SK-N-MC (cell line): Measurements from ENCODE around the gene AAK1.

Experiments used
- DNase-seq: peaks from one replicate; pipeline ENCODE4 v3.0.0-alpha.2; 2011; ENCODE audit warnings: low read depth, low spot score
- H3K27ac ChIP-seq: fragments of 200-600 bp; sonication (generic); 2 replicates; pipeline ENCODE4 v1.5.1; 2016; ENCODE audit warnings: mixed run types
- H3K36me3 ChIP-seq: fragments of 200-600 bp; sonication (generic); 2 replicates; pipeline ENCODE4 v1.6.1; 2017; ENCODE audit warnings: antibody characterized with exemption, low read length, mixed read lengths; ENCODE audit not compliant: insufficient read depth
- H3K4me3 ChIP-seq: fragments of 200-600 bp; sonication (generic); 2 replicates; pipeline ENCODE4 v1.5.1; 2016
- H3K9ac ChIP-seq: fragments of 200-600 bp; sonication (generic); 2 replicates; pipeline ENCODE4 v1.8.0; 2017; ENCODE audit warnings: mixed run types, mixed read lengths; ENCODE audit not compliant: insufficient read length
- H3K9me3 ChIP-seq: fragments of 200-600 bp; sonication (generic); 2 replicates; pipeline ENCODE4 v1.6.1; 2017; ENCODE audit warnings: low read depth, mild to moderate bottlenecking, antibody characterized with exemption, low read length, moderate library complexity, mixed read lengths
- EZH2 ChIP-seq: fragments of 200-600 bp; sonication (generic); IDR thresholded peaks from one replicate; pipeline ENCODE4 v1.6.1; 2017; ENCODE audit warnings: antibody characterized with exemption
- FOXP2 ChIP-seq: optimal IDR thresholded peaks from 2 replicates; pipeline ENCODE3; 2011; ENCODE audit warnings: mild to moderate bottlenecking, moderate library complexity; ENCODE audit not compliant: insufficient read depth; ENCODE audit errors: extremely low read length, control extremely low read depth
- POLR2AphosphoS5 ChIP-seq: IDR thresholded peaks from 2 replicates; pipeline ENCODE4 v1.6.1; 2012; ENCODE audit warnings: mild to moderate bottlenecking, low read depth, low read length, borderline replicate concordance

AAK1 gene

GRCh38 chr2:69643602-69644505, at the start of gene AAK1:
Gene AAK1 (minus strand): TSS chr2:69643739. CDS start chr2:69643040, 699 bp downstream.
- no peaks in the 10 kb centered on the region for H3K9me3 ChIP-seq
- H3K4me3 ChIP-seq: peak within 1 kb of the TSS; percentile 89
- peak within 1 kb of the TSS; percentile 96 for H3K27ac ChIP-seq
- peak; percentile 52 for DNase-seq
- H3K36me3 ChIP-seq: no peaks in the 10 kb centered on the region
- TF ChIP-seq EZH2 (no peak), POLR2AphosphoS5 (peak; percentile 75)
- peak within 1 kb of the TSS; percentile 83 for H3K9ac ChIP-seq

GRCh38 chr2:69692424-69692823, 48.9 kb upstream of the AAK1 start:
- Histone ChIP-seq H3K36me3 (no peaks in the 10 kb centered on the region), H3K9me3 (no peaks in the 10 kb centered on the region), H3K27ac (no peak overlapping the region), H3K4me3 (no peak overlapping the region), H3K9ac (no peak overlapping the region)
- TF ChIP-seq EZH2 (no peak), POLR2AphosphoS5 (no peak), FOXP2 (no peak)
- no peak for DNase-seq

- DNase-seq: no peak
- H3K36me3 ChIP-seq: no peaks in the 10 kb centered on the region
- H3K27ac ChIP-seq: no peak overlapping the region
- TF ChIP-seq POLR2AphosphoS5 (no peak), EZH2 (no peak), FOXP2 (no peak)
- no peak overlapping the region for H3K4me3 ChIP-seq
- H3K9ac ChIP-seq: no peak overlapping the region
- no peaks in the 10 kb centered on the region for H3K9me3 ChIP-seq
These were observed 46.4 kb upstream of the AAK1 start for GRCh38 chr2:69689969-69690368.

- H3K4me3 ChIP-seq: no peak overlapping the region
- no peak overlapping the region for H3K9ac ChIP-seq
- no peak for TF ChIP-seq FOXP2
- TF ChIP-seq EZH2: no peak
- no peak for TF ChIP-seq POLR2AphosphoS5
- no peaks in the 10 kb centered on the region for H3K36me3 ChIP-seq
- peak; percentile 10 for DNase-seq
- no peaks in the 10 kb centered on the region for H3K9me3 ChIP-seq
- H3K27ac ChIP-seq: no peak overlapping the region
These were observed 45.9 kb upstream of the AAK1 start for GRCh38 chr2:69689466-69689865.

- Histone ChIP-seq H3K27ac (no peak overlapping the region), H3K4me3 (no peak overlapping the region), H3K9me3 (no peaks in the 10 kb centered on the region), H3K36me3 (no peaks in the 10 kb centered on the region), H3K9ac (no peak overlapping the region)
- no peak for DNase-seq
- TF ChIP-seq POLR2AphosphoS5 (no peak), EZH2 (no peak), FOXP2 (no peak)
These were observed 44.6 kb upstream of the AAK1 start for GRCh38 chr2:69687971-69688611.

GRCh38 chr2:69686813-69687212, 43.3 kb upstream of the AAK1 start:
- no peak for TF ChIP-seq POLR2AphosphoS5
- TF ChIP-seq EZH2: no peak
- TF ChIP-seq FOXP2: no peak
- Histone ChIP-seq H3K9me3 (no peaks in the 10 kb centered on the region), H3K36me3 (no peaks in the 10 kb centered on the region), H3K4me3 (no peak overlapping the region), H3K9ac (no peak overlapping the region), H3K27ac (no peak overlapping the region)
- no peak for DNase-seq

- Histone ChIP-seq H3K9me3 (no peaks in the 10 kb centered on the region), H3K4me3 (no peak overlapping the region), H3K9ac (no peak overlapping the region), H3K27ac (no peak overlapping the region), H3K36me3 (no peaks in the 10 kb centered on the region)
- no peak for TF ChIP-seq POLR2AphosphoS5
- no peak for TF ChIP-seq FOXP2
- TF ChIP-seq EZH2: no peak
- DNase-seq: no peak
These were observed 41.9 kb upstream of the AAK1 start for GRCh38 chr2:69685321-69686048.
